ENCODE results near the gene CKLF. TPM values are rescaled to one million over a fixed set of nuclear protein-coding genes. Genes with fewer than 3 reads are reported as not detected.

CKLF gene
- total RNA-seq, 6 donors from 2014 or later: 18.2 to 71.7 (median 47.4) TPM

DNA sequence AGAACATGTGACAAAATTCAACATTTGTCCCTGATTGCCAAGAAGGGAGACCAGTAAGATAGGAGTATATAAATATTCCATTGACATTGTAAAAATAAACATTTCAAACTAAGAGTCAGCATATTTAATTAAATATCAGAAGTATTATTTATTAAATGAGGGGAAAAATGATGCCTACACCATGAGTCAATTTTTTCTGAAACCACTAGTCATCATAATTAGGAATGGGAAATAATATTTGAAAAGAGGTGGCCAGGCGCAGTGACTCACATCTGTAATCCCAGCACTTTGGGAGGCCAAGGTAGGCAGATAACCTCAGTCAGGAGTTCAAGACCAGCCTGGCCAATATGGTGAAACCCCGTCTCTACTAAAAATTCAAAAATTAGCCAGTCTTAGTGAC, 16.0 kb downstream of the CKLF start:
- TF ChIP-seq POLR2AphosphoS5 (IDR thresholded peaks at IDR 0.05) (no peak), EP300 (IDR thresholded peaks at IDR 0.05) (no peak), POLR2A (IDR thresholded peaks at IDR 0.05) (no peak)
- TF ChIP-seq, protein P1, sequence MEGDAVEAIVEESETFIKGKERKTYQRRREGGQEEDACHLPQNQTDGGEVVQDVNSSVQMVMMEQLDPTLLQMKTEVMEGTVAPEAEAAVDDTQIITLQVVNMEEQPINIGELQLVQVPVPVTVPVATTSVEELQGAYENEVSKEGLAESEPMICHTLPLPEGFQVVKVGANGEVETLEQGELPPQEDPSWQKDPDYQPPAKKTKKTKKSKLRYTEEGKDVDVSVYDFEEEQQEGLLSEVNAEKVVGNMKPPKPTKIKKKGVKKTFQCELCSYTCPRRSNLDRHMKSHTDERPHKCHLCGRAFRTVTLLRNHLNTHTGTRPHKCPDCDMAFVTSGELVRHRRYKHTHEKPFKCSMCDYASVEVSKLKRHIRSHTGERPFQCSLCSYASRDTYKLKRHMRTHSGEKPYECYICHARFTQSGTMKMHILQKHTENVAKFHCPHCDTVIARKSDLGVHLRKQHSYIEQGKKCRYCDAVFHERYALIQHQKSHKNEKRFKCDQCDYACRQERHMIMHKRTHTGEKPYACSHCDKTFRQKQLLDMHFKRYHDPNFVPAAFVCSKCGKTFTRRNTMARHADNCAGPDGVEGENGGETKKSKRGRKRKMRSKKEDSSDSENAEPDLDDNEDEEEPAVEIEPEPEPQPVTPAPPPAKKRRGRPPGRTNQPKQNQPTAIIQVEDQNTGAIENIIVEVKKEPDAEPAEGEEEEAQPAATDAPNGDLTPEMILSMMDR (IDR thresholded peaks at IDR 0.05): no peak
- H3K9me3 ChIP-seq: no peaks in the 10 kb centered on the region
- H3K4me1 ChIP-seq: peaks cover 0 to 5% (median 0%) of the 10 kb centered on the region in 4 donors
- no peak overlapping the region for H3K4me3 ChIP-seq
- no peaks in the 10 kb centered on the region for H3K27me3 ChIP-seq
- ATAC-seq (ENCODE audit: low FRiP score in 2 of 2) (no peak), DNase-seq (no peak)
- H3K36me3 ChIP-seq: peaks cover 0 to 34% (median 21%) of the 10 kb centered on the region in 4 donors
- no peak overlapping the region for H3K27ac ChIP-seq
- WGBS, 2 donors: 97% methylated on average over 2 of the region's 2 CpGs

DNA sequence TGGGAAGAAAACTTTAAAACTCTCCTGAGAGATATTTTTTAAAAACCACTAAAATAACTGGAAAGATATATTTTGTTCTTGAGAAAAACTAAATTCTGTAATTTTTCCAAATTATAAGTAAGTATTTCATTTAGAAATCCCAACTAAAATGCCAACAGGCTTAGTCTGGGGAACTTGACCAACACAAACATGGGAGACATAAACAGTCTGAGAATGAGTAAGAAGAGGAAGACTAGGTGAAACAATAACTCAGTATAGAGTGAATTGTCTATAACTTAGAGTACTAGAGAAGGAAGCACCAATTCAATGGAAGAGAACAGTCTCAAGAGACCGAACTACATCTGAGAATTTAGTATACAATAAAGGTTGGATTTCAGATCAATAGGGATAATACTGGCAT, 16.8 kb downstream of the CKLF start:
- peak in 1 of 2 donors; percentile 48 for ATAC-seq (ENCODE audit: low FRiP score in 2 of 2)
- peaks cover 0 to 5% (median 0%) of the 10 kb centered on the region in 4 donors for H3K4me1 ChIP-seq
- H3K4me3 ChIP-seq: no peak overlapping the region
- DNase-seq: no peak
- H3K36me3 ChIP-seq: peaks cover 0 to 29% (median 21%) of the 10 kb centered on the region in 4 donors
- no peak overlapping the region for H3K27ac ChIP-seq
- no peaks in the 10 kb centered on the region for H3K9me3 ChIP-seq
- TF ChIP-seq POLR2AphosphoS5 (IDR thresholded peaks at IDR 0.05) (no peak), POLR2A (IDR thresholded peaks at IDR 0.05) (no peak), EP300 (IDR thresholded peaks at IDR 0.05) (no peak)
- TF ChIP-seq, protein P1 (IDR thresholded peaks at IDR 0.05): no peak
- 89 to 94% methylated on average over 1 of the region's 1 CpG for WGBS, 2 donors
- no peaks in the 10 kb centered on the region for H3K27me3 ChIP-seq

DNA sequence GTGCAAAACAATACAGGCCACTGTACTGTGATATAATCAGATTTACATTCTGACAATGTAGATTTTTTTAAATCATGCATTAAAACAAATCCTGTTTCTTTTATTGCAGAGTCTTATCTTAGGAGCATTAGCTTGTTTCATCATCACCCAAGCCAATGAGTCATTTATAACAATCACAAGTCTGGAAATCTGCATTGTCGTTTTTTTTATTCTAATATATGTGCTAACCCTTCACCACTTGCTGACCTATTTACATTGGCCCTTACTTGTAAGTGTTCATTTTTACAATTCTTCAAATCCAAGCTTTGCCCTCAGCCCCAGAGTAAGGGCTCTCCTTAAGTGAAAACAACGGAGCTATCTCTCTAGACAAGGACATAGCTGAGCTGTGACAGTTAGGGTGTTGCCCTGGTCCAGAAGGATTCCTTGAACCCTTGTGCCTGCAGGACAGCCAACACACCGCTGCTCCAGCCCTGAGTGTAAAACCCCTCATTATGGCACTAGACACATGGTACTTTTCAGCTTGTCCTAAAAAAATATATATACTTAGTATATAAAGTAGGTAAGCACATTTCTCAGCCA, 17.5 kb downstream of the CKLF start:
- Histone ChIP-seq H3K9me3 (no peaks in the 10 kb centered on the region), H3K4me1 (peaks cover 0 to 5% (median 0%) of the 10 kb centered on the region in 4 donors), H3K36me3 (peaks cover 0 to 21% (median 20%) of the 10 kb centered on the region in 4 donors), H3K27ac (no peak overlapping the region), H3K27me3 (no peaks in the 10 kb centered on the region), H3K4me3 (no peak overlapping the region)
- ATAC-seq (ENCODE audit: low FRiP score in 2 of 2) (peak in 1 of 2 donors; percentile 70), DNase-seq (no peak)
- WGBS, 2 donors: 54 to 55% methylated on average over 3 of the region's 3 CpGs
- TF ChIP-seq POLR2A (IDR thresholded peaks at IDR 0.05): no peak
- TF ChIP-seq POLR2AphosphoS5 (IDR thresholded peaks at IDR 0.05): no peak
- TF ChIP-seq, protein P1 (IDR thresholded peaks at IDR 0.05): no peak
- no peak for TF ChIP-seq EP300 (IDR thresholded peaks at IDR 0.05)

DNA sequence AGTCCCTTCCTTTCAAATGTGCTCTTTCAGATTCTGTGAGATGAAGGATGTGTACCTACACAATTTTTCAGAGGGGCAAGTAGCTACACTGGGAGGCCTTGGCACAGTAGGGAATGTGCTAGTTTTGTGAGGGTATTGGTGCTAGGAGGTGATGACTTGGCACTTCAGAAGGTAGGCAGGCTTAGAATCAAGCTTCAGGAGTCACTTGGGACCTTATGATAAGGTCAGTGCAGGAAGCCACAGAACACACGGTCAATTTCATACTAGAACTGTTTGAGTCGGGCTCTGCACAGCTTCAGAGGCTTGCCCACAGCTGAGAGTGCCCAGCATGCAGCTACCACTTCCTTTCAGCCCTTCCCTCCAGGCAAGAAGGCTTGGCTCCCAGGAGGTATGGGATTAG, 20.0 kb downstream of the CKLF start:
- no peaks in the 10 kb centered on the region for H3K9me3 ChIP-seq
- peaks cover 0 to under 1% (median 0%) of the 10 kb centered on the region in 4 donors for H3K36me3 ChIP-seq
- TF ChIP-seq POLR2AphosphoS5 (IDR thresholded peaks at IDR 0.05) (no peak), POLR2A (IDR thresholded peaks at IDR 0.05) (no peak), EP300 (IDR thresholded peaks at IDR 0.05) (no peak)
- TF ChIP-seq, protein P1 (IDR thresholded peaks at IDR 0.05): no peak
- ATAC-seq (ENCODE audit: low FRiP score in 2 of 2): no peak
- H3K27ac ChIP-seq: no peak overlapping the region
- no peaks in the 10 kb centered on the region for H3K27me3 ChIP-seq
- no peak overlapping the region for H3K4me3 ChIP-seq
- no peak for DNase-seq
- WGBS, 2 donors: 67 to 70% methylated on average over 2 of the region's 2 CpGs
- peaks cover 0 to 5% (median 0%) of the 10 kb centered on the region in 4 donors for H3K4me1 ChIP-seq

DNA sequence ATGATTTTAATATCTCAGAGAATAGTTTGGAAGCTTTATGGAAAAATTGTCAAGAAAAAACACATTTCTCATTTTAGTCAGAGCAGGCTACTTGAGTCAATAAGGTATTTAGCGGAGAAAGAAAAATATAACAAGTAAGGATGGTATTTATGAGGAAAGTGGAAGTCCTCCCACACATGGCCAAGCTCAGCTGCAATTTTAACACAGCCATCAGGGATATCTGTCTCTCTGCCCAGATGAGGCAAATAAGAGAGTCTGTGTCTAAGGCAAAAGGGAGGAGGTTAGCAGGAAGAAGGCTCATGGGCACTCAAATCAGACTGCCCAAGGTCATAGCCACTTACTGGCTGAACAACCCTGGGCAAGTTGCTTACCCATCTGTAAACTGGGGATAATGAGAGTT, 21.7 kb downstream of the CKLF start:
- WGBS, 2 donors: 82 to 98% methylated on average over 1 of the region's 1 CpG
- Histone ChIP-seq H3K27ac (no peak overlapping the region), H3K9me3 (no peaks in the 10 kb centered on the region), H3K4me3 (no peak overlapping the region), H3K36me3 (no peaks in the 10 kb centered on the region), H3K4me1 (peaks cover 7 to 9% (median 8%) of the 10 kb centered on the region in 4 donors), H3K27me3 (peaks cover 0 to 3% (median 0%) of the 10 kb centered on the region in 4 donors)
- DNase-seq (no peak), ATAC-seq (ENCODE audit: low FRiP score in 2 of 2) (no peak)
- no peak for TF ChIP-seq POLR2AphosphoS5 (IDR thresholded peaks at IDR 0.05)
- TF ChIP-seq, protein P1 (IDR thresholded peaks at IDR 0.05): no peak
- TF ChIP-seq POLR2A (IDR thresholded peaks at IDR 0.05): no peak
- TF ChIP-seq EP300 (IDR thresholded peaks at IDR 0.05): no peak
